HG03280 (cell line): ENCODE measurements around the gene CLDN25.
A peak's percentile ranks its signal among the peaks of the same experiment; 100 is the strongest.
"Not testable (repeated sequence)": the region's sequence is repeated elsewhere in the genome, so short reads cannot be mapped to it uniquely, and the experiment has no call there.

Experiments
- ATAC-seq: cut with Tn5 transposase; IDR thresholded peaks from one replicate; pipeline ENCODE4 v1.9.1; 2021; ENCODE audit warnings: mild to moderate bottlenecking, moderate library complexity; ENCODE audit not compliant: unreplicated experiment

The CLDN25 gene

DNA sequence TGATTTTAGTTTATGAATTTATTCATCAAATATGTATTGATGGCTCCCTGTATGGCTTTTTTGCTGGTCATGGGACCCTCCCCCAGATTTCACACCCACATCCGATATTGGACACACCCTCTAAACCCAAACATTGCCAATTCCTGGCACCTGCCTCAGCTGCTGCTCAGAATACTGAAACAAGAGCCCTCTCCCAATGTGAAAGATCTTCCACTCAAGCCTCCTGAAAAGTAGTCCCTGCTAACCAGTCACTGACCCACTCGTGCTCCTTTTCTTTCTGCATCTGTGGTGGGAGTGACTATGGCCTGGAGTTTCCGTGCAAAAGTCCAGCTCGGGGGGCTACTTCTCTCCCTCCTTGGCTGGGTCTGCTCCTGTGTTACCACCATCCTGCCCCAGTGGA is at the start of gene CLDN25:
TSS of gene CLDN25 (plus strand) at position 301 of the 400 bp plus-strand sequence. CDS start at position 301, 0 bp downstream.
- no peak for ATAC-seq

DNA sequence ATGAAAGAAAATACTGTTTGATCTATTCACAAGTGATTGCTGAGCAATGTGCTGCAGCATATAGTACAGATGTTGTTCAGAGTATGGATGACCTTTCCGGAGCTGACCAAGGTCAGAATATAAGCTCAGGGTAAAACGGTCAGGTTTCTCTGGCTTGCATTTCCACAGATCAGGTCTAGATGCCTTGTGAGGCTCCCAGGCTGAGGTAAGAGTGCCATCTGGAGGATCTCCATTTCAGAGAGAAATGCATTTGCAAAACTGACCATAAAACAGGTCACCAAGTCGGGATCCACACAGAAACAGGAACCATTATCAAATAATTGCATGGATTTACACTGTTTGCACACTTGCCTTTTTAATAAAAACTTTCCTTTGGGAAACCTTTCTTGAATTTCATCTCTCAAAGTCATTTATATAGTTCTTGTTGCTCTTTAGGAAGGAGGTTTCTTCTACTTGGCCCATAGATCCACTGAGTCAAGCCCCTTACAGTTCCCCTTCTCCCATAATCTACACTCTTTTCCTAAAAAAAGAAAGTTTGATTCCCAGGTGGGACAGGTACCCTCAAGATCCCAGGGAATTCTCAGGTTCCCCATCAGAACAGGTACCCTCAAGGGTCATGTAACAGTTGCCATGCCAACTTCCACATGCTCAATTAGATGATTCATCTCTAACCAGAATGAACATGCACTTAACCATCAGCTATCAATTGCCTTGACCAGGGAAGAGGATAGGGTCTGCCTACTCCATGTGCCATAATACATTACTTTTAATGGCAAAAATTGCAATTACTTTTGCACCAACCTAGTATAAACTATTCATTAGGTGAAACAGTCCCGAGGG is 48.5 kb upstream of the CLDN25 start:
- ATAC-seq: no peak

DNA sequence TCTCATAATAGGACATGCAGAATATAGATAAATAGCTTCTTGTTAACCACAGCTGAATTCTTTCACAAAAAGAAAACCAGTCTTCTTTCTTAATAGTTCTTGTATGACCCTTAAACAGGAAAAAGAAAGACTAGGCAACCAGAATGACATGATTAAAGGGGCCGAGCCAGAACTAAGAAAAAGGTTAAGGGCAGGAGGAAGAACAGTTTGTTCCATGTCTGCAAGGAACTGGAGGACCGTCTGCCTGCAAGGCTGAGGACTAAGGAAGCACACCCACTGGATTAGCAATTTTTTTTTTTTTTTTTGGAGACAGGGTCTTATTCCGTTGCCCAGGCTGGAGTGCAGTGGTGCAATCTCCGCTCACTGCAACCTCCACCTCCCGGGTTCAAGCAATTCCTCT is 47.5 kb upstream of the CLDN25 start:
- ATAC-seq: no peak

DNA sequence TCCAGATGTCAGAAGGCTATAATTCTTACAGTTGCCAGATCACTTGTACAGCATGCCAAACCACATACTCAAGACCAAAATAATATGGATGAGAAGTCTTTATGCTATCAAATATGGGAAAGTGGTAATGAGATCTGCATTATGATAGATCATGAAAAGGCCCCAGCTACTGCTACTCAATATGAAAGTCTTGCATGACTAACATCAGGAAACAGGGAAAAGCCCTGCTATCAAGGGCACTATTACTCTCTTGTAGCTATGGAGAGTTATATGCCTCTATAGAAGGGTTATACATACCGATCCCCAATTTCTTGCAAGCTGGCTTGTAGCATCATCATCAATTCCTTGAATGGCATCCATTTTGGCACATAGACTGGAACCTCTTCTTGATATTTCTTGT is 43.3 kb upstream of the CLDN25 start:
- no peak for ATAC-seq

DNA sequence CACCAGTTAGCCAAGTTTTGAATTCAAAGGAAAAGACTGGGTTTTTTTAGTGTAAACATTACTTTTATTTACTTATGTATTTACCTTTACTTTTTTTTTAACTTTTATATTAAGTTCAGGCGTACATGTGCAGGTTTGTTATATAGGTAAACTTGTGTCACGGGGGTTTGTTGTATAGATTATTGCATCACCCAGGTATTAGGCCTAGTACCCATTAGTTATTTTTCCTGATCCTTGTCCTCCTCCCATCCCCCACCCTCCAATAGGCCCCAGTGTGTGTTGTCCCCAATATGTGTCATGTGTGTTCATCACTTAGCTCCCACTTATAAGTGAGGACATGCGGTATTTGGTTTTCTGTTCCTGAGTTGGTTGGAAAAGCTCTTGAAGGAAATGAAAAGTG is 26.7 kb upstream of the CLDN25 start:
- ATAC-seq: no peak

DNA sequence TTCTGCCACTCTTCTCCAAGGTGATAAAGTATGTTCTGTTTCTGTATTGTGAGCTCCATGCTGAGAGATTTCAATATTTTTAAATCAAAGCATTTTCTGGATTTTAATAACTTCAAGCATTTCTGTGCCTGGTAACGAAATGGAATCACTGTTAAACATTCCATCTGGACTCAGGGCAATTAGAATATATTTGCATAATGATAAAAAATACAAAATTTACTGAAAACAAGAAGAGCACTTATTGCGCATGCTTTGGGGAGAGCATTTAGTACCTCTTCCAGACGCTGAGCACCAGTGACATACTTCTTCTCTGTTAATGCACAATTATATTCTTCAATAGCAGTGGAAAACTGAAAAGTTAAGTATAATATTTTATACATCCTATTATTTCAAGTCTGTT is 19.4 kb upstream of the CLDN25 start:
- ATAC-seq: no peak

DNA sequence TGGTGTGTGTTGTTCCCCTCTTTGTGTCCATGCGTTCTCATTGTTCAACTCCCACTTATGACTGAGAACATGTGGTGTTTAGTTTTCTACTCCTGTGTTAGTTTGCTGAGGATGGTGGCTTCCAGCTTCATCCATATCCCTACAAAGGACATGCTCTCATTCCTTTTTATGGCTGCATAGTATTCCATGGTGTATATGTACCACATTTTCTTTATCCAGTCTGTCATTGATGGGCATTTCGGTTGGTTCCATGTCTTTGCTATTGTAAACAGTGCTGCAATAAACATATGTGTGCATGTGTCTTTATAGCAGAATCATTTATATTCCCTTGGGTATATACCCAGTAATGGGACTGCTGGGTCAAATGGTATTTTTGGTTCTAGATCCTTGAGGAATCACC is 16.6 kb upstream of the CLDN25 start:
- not testable (repeated sequence) for ATAC-seq

DNA sequence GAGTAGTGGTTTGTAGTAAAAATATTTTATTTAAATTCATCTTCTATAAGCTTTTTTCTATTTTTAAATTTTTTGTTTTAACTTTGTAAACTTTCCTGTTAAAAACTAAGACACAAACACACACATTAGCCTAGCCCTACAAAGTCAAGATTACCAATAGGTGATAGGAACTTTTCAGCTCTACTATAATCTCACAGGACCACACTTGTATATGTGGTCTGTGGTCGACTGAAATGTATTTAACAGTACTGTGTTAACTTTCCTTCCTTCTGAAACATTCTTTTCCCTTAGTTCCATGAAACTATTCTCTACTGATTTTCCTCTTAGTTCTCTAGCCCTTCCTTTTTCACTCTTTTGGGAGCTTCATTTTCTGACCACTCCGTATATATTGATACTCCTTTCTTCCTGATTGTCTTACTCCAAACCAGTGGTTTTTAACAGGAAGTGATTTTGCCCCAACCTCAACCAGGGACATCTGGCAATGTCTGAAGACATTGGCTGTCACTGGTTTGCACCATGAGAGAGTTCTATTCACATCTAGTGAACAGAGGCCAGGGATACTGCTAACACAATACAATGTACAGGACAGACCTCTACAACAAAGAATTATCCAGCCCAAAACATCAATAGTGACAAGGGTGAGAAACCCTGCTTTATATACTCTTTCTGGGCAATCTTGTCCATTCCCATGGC is 14.9 kb upstream of the CLDN25 start:
- no peak for ATAC-seq

DNA sequence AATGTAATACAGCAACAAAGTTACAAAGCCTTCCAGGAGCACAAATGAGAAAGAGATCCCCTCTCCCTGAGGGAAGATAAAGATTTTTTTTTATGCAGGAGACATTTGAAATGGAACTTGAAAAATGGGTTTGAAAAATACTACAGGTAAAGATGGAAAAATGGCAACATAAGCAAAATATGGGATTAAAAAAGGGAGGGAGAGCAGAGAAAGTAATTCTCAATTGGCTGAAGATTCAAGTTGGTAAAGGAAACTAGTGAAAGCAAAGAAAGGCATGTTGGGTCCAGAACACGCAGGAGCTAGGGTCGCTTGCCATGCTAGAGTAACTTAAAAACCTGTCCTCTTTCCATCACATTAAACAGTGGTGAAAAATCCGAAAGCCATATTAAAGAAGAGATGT is 7.6 kb upstream of the CLDN25 start:
- no peak for ATAC-seq

DNA sequence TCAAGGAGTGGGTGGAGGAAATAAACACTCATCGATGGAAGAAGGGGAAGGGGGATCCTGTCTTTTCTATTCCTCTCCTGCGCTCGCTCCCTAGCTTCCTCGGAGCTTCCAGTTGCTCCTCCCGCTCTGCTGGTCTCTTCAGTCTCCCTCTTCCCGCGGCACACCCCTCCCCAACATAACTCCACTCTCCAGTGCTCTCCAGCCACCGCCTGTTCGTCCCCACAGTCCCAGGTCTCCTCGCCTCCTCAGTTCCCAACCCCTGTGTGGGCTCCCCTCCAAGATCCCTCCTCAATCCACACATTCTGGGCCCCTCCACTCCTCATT is 6.5 kb upstream of the CLDN25 start:
- no peak for ATAC-seq

DNA sequence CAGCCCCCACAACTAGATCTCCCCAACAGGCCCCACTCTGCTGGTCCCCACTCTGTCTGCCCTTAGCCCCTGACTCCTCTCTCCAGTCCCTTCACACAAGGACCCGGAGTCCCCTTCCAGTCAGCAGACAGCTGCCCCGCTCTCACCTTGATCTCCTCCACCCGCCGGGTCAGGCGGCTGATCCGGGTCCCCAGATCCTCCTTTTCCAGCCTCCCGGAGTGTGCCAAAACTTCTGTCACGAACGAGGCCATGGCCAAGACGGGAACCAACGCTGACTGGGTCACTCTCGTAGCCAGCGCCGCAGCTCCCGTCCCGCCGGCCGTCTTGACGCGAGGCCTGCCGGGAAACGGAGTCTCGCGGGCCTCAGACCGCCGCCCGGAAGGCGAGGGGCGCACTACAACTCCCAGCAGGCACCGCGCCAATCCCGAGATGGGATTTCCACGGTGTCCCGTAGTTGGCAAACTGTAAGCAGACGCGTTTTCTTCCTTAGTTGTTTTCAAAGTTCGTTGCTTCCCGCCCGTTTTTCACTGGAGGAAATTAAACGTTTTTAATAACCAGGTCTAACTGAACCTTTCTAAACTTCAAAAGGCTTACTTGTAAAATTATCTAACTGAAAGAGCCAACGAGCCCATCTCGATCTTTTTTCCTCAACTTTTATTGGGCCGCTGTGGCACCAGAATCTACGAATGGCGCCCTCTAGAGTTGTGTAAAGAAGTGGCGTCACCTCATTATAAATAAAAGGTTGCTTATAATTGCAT is 6.0 kb upstream of the CLDN25 start, which contains the start of gene ZW10:
TSS of gene ZW10 (minus strand) at position 277 of the 758 bp plus-strand sequence. CDS start at position 251, 26 bp downstream.
- peak; percentile 98 for ATAC-seq

DNA sequence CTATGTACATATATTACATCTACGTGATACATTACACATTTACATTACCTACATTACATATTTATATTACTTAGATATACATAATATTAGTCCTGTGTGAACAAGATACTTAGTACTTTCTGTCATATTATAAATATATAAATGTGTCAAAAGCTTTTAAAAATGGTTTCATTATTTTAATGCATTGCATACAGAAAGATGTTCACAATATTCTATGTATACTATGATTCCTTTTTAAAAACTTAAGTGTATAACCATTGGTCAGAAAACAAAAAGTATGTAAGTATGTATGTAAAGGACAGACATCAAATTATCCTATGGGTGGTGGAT is 5.5 kb upstream of the CLDN25 start:
- no peak for ATAC-seq

DNA sequence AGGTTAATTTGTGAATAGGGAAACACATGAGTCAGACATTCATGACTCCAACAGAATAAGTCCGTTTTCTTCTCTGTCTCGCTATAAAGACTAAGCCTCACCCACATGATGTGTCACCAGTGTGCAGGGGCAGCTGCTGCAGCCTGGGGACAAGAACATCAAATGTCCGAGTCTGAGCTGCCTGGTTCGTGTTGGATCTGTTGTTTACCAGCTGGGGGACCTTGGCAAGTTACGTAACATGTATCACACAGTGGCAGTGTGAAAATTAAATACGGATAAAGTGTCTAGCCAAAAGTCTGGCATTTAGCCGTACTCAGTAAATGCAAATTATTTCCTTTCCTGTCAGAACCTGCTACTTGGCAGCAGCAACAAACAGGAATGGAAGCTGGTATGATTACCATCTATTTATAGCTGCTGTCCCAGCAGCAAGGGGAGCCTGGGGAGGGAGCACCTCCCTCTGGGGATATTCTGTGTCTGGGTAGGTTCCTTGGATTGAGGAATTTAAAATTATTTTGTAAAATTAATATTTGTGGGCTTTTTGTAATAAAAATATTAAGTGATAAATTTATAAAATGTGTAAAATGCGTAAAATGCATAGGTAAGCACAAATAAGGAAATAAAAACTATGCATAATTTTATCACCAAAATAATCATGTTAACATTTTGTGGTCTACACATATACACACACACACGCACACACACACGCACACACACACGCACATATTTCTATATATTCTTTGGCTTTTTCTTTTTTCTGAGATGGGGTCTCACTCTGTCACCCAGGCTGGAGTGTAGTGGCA is 1.3 kb upstream of the CLDN25 start:
- ATAC-seq: no peak

DNA sequence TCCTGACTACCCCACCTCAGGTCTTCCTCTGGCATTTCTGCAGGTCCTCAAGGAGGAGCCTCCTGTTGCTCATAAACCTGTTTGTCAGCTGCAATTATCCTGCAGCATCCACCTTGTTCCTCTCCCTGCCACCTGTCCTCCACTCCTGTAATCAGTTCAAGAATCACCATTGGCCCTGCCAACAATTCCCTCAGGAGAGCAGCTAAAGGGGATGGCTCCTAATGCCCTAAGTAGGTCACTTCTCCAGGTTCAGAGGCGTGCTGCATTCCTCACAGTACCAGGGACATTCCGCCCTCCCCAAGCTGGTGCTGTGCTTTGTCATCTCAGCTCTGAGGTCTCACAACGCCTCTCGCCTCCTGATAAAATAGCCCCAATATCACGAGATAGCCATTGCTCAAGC is 2.1 kb downstream of the CLDN25 start:
- ATAC-seq: no peak

DNA sequence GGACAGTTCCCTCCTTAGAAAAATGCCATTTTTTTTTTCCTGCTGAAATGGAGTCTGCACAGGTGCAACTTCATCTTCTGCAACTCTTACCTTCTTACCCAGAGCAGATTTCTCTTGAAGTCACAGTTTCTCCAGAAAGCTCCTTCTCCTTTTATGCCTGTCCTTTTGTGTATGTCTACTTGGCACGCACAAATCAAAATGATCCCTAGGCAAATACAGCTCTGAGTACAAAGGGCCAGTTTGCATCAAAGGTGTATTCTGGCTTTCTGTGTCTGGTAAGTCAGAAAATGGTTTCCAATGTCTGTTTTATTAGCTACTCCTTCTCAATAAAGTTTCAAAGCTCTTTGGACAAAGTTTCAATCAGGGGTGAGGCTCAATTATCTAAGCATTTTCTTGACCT is 2.5 kb downstream of the CLDN25 start:
- ATAC-seq: no peak

DNA sequence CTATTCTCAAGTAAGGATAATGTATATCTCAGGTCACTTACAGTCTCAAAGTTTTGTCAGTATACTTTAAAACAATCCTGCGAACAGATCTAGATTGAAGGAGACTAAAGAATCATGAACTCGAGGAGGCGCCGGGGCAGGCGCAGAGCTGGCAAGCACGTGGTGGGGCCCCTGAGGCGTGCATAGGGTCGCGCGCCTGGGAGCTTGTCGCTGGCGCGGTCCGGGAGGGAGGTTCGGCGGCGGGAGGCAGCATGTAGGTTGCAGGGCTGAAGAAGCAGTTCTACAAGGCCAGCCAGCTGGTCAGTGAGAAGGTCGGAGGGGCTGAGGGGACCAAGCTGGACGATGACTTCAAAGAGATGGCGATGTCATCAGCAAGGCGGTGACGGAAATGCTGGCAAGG is 9.4 kb downstream of the CLDN25 start:
- not testable (repeated sequence) for ATAC-seq

DNA sequence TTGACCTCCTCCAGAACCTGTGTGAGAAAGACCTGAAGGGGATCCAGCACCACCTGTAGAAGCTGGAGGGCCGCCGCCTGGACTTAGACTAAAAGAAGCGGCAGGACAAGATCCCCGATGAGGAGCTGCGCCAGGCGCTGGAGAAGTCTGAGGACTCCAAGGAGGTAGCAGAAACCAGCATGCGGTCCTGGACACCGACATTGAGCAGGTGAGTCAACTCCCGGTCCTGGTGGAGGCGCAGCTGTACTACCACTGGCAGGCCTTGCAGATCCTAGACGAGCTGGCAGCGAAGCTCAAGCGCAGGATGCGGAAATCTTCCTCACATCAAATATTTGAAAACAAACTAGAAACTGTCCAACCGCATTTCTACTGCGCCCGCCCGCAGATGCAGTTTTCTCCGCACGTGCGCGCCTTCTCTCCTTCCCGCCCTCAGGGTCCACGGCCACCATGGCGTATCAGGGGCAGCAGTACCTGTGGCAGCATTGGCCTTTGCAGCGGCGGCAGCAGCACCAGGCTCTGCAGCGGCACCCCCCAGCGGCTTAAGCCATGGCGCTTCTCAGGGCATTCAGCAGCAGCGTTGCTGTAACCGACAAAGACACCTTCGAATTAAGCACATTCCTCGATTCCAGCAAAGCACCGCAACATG is 10.2 kb downstream of the CLDN25 start:
- no peak for ATAC-seq

DNA sequence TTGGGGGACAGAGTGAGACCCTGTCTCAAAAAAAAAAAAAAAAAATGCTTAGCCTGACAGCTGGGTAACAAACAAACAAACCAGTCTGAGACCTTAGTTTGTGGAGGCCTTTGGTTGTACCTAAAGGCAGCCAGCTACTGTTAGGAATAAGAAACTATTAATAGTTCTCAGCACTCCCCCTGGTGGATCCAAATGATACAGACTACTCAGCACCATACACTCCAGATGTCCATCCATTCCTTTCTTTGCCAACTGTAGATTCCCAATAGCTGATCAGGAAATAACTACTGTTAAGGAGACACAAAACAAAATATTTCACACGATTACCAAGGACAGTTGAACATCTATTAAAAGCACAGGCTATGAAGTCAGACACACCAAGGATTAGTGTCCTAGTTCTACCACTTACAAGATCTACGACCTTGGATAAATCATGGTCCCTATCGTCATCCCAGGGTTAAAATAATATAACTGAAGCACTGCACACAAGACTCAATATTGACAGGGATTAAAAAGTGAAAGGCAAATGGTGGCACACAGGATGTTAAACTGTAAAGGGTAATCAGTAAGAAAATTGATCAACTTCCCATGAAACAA is 17.2 kb downstream of the CLDN25 start:
- ATAC-seq: no peak

DNA sequence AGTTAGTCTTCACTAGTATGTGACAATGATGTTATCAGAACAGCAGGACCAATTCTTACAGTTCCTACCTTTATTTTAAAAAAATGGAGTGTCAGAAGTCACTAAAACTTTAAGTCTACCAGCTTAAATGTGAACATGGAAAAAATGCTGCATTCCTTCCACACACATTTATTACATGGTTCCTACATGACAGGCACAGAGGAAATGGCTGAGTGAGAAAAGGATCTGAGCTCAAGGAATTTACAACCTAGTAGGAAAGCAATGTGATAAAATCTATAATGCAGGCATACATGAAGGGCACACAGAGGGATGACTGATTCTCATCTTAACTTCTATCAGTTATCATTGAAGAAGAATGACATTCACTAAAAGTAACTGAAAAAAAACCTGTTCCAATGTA is 23.0 kb downstream of the CLDN25 start:
- no peak for ATAC-seq

DNA sequence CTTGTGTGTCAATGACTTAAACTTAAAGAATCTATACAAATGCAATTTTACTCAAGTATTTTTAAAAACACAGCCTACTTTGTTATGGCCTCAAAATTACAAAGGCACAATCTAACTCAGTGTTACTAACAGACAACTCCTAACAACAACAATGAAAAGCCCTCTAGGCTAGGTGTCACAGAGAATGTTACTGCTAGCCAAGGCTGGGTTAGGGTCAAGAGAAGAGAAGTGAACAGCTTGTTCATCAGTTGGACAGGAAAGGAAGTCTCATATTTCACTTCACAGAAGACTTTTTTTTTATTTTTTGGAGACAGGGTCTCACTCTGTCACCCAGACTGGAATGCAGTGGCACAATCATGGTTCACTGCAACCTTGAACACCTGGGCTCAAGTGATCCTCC is 26.0 kb downstream of the CLDN25 start:
- ATAC-seq: no peak
